Type B pancreatic cell (in vitro differentiated cells): ENCODE data around the gene GAPDHS. TPM values are rescaled to one million over a fixed set of nuclear protein-coding genes. Genes with fewer than 3 reads are reported as not detected.
A peak's percentile ranks its signal among the peaks of the same experiment; 100 is the strongest.

ENCODE experiments used
- DNase-seq: peaks from one replicate; pipeline ENCODE4 v3.0.0; 2021; ENCODE audit warnings: mixed read lengths; ENCODE audit not compliant: unreplicated experiment; ENCODE audit errors: extremely low spot score
- H3K27ac Mint-ChIP-seq: 2 replicates; pipeline ENCODE4 v1.8.0; 2021; ENCODE audit warnings: mild to moderate bottlenecking, mixed read lengths
- H3K27me3 Mint-ChIP-seq: 2 replicates; pipeline ENCODE4 v1.8.0; 2021; ENCODE audit warnings: mixed read lengths
- H3K36me3 Mint-ChIP-seq: 2 replicates; pipeline ENCODE4 v1.8.0; 2021; ENCODE audit warnings: mixed read lengths
- H3K4me1 Mint-ChIP-seq: one replicate; pipeline ENCODE4 v1.8.0; 2021; ENCODE audit warnings: mixed read lengths; ENCODE audit not compliant: unreplicated experiment
- H3K4me3 Mint-ChIP-seq: 2 replicates; pipeline ENCODE4 v1.8.0; 2021; ENCODE audit warnings: mild to moderate bottlenecking, mixed read lengths
- H3K9me3 Mint-ChIP-seq: 2 replicates; pipeline ENCODE4 v1.8.0; 2021; ENCODE audit warnings: mixed read lengths
- CTCF ChIP-seq: fragments of 200-600 bp; sonication (generic); conservative IDR thresholded peaks from 2 replicates; pipeline ENCODE4 v1.5.0; 2021; ENCODE audit warnings: antibody characterized with exemption, mild to moderate bottlenecking
- total RNA-seq: library from RNA; stranded (reverse); gene quantifications from 2 replicates; pipeline ENCODE4 v1.2.1, GENCODE V29; 2021; ENCODE audit warnings: low replicate concordance

GAPDHS gene
- total RNA-seq, 1 donor from 2014 or later, result not detected

DNA sequence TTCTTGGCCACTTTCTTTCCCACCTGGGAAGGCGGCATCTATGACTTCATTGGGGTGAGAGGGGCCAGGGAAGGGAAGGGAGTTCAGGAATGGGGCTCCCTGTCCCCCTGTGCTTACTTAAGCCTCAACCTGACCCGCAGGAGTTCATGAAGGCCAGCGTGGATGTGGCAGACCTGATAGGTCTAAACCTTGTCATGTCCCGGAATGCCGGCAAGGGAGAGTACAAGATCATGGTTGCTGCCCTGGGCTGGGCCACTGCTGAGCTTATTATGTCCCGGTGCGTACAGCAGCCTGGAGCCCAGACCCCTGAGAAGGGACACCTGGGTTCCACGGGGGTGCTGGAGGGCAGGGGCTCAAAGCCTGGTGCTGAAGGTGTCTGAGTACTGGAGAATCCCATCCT, 13.3 kb downstream of the GAPDHS start:
- Mint-ChIP-seq H3K27ac (peak overlapping the region; percentile 86), H3K36me3 (peaks cover 5% of the 10 kb centered on the region), H3K27me3 (no peaks in the 10 kb centered on the region), H3K4me1 (peaks cover 20% of the 10 kb centered on the region), H3K4me3 (peak overlapping the region; percentile 92), H3K9me3 (no peaks in the 10 kb centered on the region)
- DNase-seq, result no peak
- no peak for TF ChIP-seq CTCF

GRCh38 chr19:35549174-35549788, 16.0 kb downstream of the GAPDHS start:
- Mint-ChIP-seq H3K4me3 (peak overlapping the region; percentile 75), H3K9me3 (no peaks in the 10 kb centered on the region), H3K4me1 (peaks cover 16% of the 10 kb centered on the region), H3K36me3 (peaks cover 5% of the 10 kb centered on the region), H3K27me3 (peaks cover 7% of the 10 kb centered on the region), H3K27ac (peak overlapping the region; percentile 77)
- TF ChIP-seq CTCF, result peak; percentile 83
- no peak for DNase-seq

- H3K9me3 Mint-ChIP-seq, result no peaks in the 10 kb centered on the region
- no peak overlapping the region for H3K4me3 Mint-ChIP-seq
- peaks cover 14% of the 10 kb centered on the region for H3K27me3 Mint-ChIP-seq
- H3K4me1 Mint-ChIP-seq, result peaks cover 16% of the 10 kb centered on the region
- no peak for TF ChIP-seq CTCF
- DNase-seq, result no peak
- peaks cover 5% of the 10 kb centered on the region for H3K36me3 Mint-ChIP-seq
- H3K27ac Mint-ChIP-seq, result no peak overlapping the region
Measured at GRCh38 chr19:35549879-35550523, 16.7 kb downstream of the GAPDHS start.

- Mint-ChIP-seq H3K27me3 (peaks cover 19% of the 10 kb centered on the region), H3K36me3 (peaks cover 5% of the 10 kb centered on the region), H3K4me1 (peaks cover 13% of the 10 kb centered on the region), H3K9me3 (no peaks in the 10 kb centered on the region), H3K27ac (no peak overlapping the region), H3K4me3 (no peak overlapping the region)
- DNase-seq, result no peak
- no peak for TF ChIP-seq CTCF
Measured at GRCh38 chr19:35551091-35551810, 18.0 kb downstream of the GAPDHS start.

DNA sequence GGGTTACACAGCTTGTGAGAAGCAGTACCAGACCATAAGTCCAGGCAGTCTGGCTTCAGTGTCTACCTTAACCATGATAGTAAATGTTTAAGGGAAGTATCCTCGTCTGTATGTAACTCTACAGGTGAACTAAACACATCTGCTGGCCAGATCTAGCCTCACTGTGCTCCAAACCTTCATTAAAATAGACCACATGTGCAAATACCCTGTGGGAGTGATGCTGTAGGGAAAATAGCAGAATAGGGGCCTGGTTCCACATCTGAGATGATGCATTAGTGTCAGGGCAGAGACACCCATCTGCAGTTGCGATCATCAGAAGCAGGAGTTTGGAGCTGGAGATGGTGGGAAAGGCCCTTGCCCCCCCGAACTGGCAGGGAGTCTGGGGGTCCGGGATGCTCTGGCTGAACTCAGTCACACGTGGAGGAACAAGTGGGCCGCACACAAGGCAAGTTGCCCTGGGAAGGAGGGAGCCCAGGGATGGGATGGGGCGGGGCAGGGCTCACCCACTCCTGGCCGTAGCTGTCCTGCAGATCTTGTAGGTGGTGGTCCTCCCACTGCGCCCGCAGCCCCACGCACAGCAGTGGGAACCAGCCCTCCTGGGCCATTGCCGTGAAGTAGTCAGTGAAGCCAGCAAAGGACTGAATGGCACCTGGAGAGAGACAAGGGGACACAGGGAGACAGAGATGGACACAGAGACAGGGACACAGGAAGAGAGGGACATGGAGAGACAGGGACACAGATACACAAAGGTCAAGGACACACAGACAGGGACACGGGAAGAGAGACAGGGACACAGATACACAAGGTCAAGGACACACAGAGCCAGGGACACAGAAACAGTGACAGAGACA, 19.5 kb downstream of the GAPDHS start:
- no peak for TF ChIP-seq CTCF
- no peaks in the 10 kb centered on the region for H3K9me3 Mint-ChIP-seq

More for the DNA sequence above, 19.5 kb downstream of the GAPDHS start:
- DNase-seq, result no peak
- Mint-ChIP-seq H3K4me1 (peaks cover 14% of the 10 kb centered on the region), H3K27me3 (peaks cover 24% of the 10 kb centered on the region), H3K4me3 (no peak overlapping the region), H3K27ac (no peak overlapping the region), H3K36me3 (peaks cover 5% of the 10 kb centered on the region)
